Measurements from ENCODE around the gene NPAS1. TPM values are rescaled to one million over a fixed set of nuclear protein-coding genes. Genes with fewer than 3 reads are reported as not detected.

Gene NPAS1
- total RNA-seq, 1 donor from 2014 or later, result 3.6 TPM

DNA sequence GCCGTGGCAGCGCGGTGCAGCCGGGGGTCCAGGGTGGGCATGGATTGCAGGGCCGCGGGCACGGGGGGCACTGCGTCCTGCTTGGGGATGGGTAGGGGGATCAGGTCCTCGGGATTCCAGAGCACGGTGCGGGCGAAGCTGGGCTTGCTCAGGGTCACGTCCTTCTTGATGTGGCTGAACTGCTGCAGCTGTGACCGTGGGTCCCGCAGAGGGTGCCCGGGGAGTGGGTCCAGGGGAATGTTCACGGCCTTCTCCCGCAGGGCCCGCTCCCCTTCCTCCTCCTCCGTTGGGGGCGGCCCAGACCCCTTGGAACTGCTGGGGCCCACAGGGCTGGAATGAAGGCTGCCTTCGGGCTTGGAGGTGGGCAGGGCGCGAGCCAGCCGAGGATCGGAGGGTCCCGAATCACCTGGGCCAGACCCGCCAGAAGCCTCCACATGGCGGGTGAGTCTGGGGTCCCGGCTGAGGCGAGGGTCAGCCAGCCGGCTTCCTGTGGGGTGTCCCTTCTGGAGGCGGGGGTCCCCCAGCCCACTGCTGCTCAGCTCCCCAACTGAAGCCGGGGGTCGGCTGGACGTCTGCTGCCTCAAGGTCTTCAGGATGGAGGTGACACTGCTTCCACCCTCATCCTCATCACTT is 47.7 kb downstream of the NPAS1 start:
- Histone ChIP-seq H3K36me3 (ENCODE audit: insufficient read depth, low read length) (peaks cover 14% of the 10 kb centered on the region), H3K4me3 (ENCODE audit: insufficient read depth, low read depth, low read length) (no peak overlapping the region), H3K79me2 (ENCODE audit: insufficient read depth, low read length) (peaks cover 12% of the 10 kb centered on the region), H3K9ac (ENCODE audit: low read length) (no peak overlapping the region), H3K27me3 (ENCODE audit: insufficient read depth, low read length) (no peaks in the 10 kb centered on the region), H3K27ac (ENCODE audit: low read depth, low read length) (no peak overlapping the region), H4K20me1 (ENCODE audit: insufficient read depth, low read length) (peaks cover 62% of the 10 kb centered on the region), H2AFZ (ENCODE audit: low read depth, low read length) (no peak overlapping the region), H3K4me2 (ENCODE audit: low read length) (no peak overlapping the region), H3K9me3 (ENCODE audit: insufficient read depth, low read depth, low read length) (no peaks in the 10 kb centered on the region), H3K4me1 (ENCODE audit: insufficient read depth, low read length) (no peaks in the 10 kb centered on the region)
- Mint-ChIP-seq H3K36me3 (ENCODE audit: low read depth, unreplicated experiment) (peaks cover 4% of the 10 kb centered on the region), H3K27ac (ENCODE audit: unreplicated experiment) (no peak overlapping the region), H3K9me3 (ENCODE audit: unreplicated experiment) (no peaks in the 10 kb centered on the region), H3K4me1 (ENCODE audit: low read depth, unreplicated experiment) (no peaks in the 10 kb centered on the region), H3K4me3 (ENCODE audit: unreplicated experiment) (no peak overlapping the region), H3K27me3 (ENCODE audit: low read depth, unreplicated experiment) (no peaks in the 10 kb centered on the region)
- DNase-seq (ENCODE audit: low read depth) (no peak), FAIRE-seq (no peak)
- TF ChIP-seq, protein P1, sequence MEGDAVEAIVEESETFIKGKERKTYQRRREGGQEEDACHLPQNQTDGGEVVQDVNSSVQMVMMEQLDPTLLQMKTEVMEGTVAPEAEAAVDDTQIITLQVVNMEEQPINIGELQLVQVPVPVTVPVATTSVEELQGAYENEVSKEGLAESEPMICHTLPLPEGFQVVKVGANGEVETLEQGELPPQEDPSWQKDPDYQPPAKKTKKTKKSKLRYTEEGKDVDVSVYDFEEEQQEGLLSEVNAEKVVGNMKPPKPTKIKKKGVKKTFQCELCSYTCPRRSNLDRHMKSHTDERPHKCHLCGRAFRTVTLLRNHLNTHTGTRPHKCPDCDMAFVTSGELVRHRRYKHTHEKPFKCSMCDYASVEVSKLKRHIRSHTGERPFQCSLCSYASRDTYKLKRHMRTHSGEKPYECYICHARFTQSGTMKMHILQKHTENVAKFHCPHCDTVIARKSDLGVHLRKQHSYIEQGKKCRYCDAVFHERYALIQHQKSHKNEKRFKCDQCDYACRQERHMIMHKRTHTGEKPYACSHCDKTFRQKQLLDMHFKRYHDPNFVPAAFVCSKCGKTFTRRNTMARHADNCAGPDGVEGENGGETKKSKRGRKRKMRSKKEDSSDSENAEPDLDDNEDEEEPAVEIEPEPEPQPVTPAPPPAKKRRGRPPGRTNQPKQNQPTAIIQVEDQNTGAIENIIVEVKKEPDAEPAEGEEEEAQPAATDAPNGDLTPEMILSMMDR (IDR thresholded peaks at IDR 0.05; ENCODE audit: insufficient read depth, low read depth, low read length), result no peak
- no peak for TF ChIP-seq EZH2 (IDR thresholded peaks at IDR 0.05; ENCODE audit: insufficient read depth, low read length)

DNA sequence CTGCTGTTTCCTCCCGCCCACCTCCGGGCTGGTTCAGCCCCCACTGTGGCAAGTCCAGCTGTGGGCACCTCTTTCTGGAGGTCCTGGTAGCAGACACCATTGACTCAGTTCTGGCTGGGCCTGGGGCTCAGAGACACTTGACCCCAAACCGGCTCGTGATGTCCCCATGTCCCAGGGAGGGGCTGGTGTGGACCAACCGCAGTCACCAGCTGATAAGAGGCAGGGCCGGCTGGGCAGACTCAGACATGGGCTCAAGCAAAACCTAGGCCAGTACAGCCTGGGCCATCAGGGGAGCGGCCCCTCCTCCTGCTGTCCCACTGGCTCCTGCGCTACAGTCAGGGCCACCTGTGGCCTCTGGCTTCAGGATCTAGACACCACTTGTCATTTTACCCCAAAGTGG is 48.6 kb downstream of the NPAS1 start:
- H3K9me3 Mint-ChIP-seq (ENCODE audit: unreplicated experiment), result no peaks in the 10 kb centered on the region
- Histone ChIP-seq H3K9me3 (ENCODE audit: insufficient read depth, low read depth, low read length) (no peaks in the 10 kb centered on the region), H3K27ac (ENCODE audit: low read depth, low read length) (no peak overlapping the region), H3K4me1 (ENCODE audit: insufficient read depth, low read length) (no peaks in the 10 kb centered on the region), H2AFZ (ENCODE audit: low read depth, low read length) (no peak overlapping the region), H3K4me2 (ENCODE audit: low read length) (no peak overlapping the region), H3K79me2 (ENCODE audit: insufficient read depth, low read length) (peaks cover 16% of the 10 kb centered on the region), H3K4me3 (ENCODE audit: insufficient read depth, low read depth, low read length) (no peak overlapping the region), H3K36me3 (ENCODE audit: insufficient read depth, low read length) (peaks cover 16% of the 10 kb centered on the region), H4K20me1 (ENCODE audit: insufficient read depth, low read length) (peaks cover 64% of the 10 kb centered on the region), H3K9ac (ENCODE audit: low read length) (no peak overlapping the region), H3K27me3 (ENCODE audit: insufficient read depth, low read length) (no peaks in the 10 kb centered on the region)
- H3K4me3 Mint-ChIP-seq (ENCODE audit: unreplicated experiment), result no peak overlapping the region
- TF ChIP-seq, protein P1 (IDR thresholded peaks at IDR 0.05; ENCODE audit: insufficient read depth, low read depth, low read length), result no peak
- no peak for TF ChIP-seq EZH2 (IDR thresholded peaks at IDR 0.05; ENCODE audit: insufficient read depth, low read length)
- no peaks in the 10 kb centered on the region for H3K27me3 Mint-ChIP-seq (ENCODE audit: low read depth, unreplicated experiment)
- H3K36me3 Mint-ChIP-seq (ENCODE audit: low read depth, unreplicated experiment), result peaks cover 4% of the 10 kb centered on the region
- no peak for DNase-seq (ENCODE audit: low read depth)
- no peak for FAIRE-seq
- H3K4me1 Mint-ChIP-seq (ENCODE audit: low read depth, unreplicated experiment), result no peaks in the 10 kb centered on the region
- H3K27ac Mint-ChIP-seq (ENCODE audit: unreplicated experiment), result no peak overlapping the region

DNA sequence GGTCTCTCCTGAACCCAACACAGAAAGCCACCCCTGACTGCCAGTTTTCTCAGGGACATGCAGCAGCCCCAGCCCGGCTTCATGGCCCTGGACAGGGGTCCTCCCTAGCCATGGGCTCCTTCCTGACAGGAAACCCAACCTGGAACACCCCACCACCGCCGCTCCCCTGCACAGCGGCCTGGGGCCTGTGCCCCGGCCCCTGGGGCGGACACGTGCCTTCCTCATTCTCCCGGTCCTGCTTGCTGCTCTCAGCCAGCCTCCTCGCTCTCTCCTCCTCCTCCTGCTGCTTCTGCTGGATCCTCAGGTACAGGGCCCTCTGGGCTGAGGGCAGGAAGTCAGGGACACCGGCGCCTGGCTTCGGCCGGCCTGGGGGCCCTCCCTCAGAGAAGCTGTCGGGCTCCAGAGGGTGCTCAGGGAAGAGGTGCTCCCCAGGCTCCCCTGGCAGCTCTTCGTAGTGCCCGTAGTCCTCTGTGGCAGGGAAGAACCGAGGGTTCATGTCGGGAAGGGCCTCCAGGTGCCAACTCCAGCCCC is 49.3 kb downstream of the NPAS1 start:
- peaks cover 4% of the 10 kb centered on the region for H3K36me3 Mint-ChIP-seq (ENCODE audit: low read depth, unreplicated experiment)
- TF ChIP-seq EZH2 (IDR thresholded peaks at IDR 0.05; ENCODE audit: insufficient read depth, low read length), result no peak
- TF ChIP-seq, protein P1 (IDR thresholded peaks at IDR 0.05; ENCODE audit: insufficient read depth, low read depth, low read length), result no peak
- Histone ChIP-seq H3K9me3 (ENCODE audit: insufficient read depth, low read depth, low read length) (no peaks in the 10 kb centered on the region), H3K36me3 (ENCODE audit: insufficient read depth, low read length) (peaks cover 16% of the 10 kb centered on the region), H3K4me2 (ENCODE audit: low read length) (no peak overlapping the region), H2AFZ (ENCODE audit: low read depth, low read length) (no peak overlapping the region), H3K4me3 (ENCODE audit: insufficient read depth, low read depth, low read length) (no peak overlapping the region), H4K20me1 (ENCODE audit: insufficient read depth, low read length) (peaks cover 65% of the 10 kb centered on the region), H3K79me2 (ENCODE audit: insufficient read depth, low read length) (peaks cover 20% of the 10 kb centered on the region), H3K27ac (ENCODE audit: low read depth, low read length) (no peak overlapping the region), H3K27me3 (ENCODE audit: insufficient read depth, low read length) (no peaks in the 10 kb centered on the region), H3K9ac (ENCODE audit: low read length) (no peak overlapping the region), H3K4me1 (ENCODE audit: insufficient read depth, low read length) (no peaks in the 10 kb centered on the region)
- H3K27me3 Mint-ChIP-seq (ENCODE audit: low read depth, unreplicated experiment), result no peaks in the 10 kb centered on the region
- DNase-seq (ENCODE audit: low read depth) (no peak), FAIRE-seq (no peak)
- H3K9me3 Mint-ChIP-seq (ENCODE audit: unreplicated experiment), result no peaks in the 10 kb centered on the region
- H3K4me1 Mint-ChIP-seq (ENCODE audit: low read depth, unreplicated experiment), result no peaks in the 10 kb centered on the region
- no peak overlapping the region for H3K4me3 Mint-ChIP-seq (ENCODE audit: unreplicated experiment)
- H3K27ac Mint-ChIP-seq (ENCODE audit: unreplicated experiment), result no peak overlapping the region

Measured in astrocyte (in vitro differentiated cells and primary cell).